ENCODE measurements around the gene LRRC32.
"Not testable (repeated sequence)": the region's sequence is repeated elsewhere in the genome, so short reads cannot be mapped to it uniquely, and the experiment has no call there.

Gene LRRC32

DNA sequence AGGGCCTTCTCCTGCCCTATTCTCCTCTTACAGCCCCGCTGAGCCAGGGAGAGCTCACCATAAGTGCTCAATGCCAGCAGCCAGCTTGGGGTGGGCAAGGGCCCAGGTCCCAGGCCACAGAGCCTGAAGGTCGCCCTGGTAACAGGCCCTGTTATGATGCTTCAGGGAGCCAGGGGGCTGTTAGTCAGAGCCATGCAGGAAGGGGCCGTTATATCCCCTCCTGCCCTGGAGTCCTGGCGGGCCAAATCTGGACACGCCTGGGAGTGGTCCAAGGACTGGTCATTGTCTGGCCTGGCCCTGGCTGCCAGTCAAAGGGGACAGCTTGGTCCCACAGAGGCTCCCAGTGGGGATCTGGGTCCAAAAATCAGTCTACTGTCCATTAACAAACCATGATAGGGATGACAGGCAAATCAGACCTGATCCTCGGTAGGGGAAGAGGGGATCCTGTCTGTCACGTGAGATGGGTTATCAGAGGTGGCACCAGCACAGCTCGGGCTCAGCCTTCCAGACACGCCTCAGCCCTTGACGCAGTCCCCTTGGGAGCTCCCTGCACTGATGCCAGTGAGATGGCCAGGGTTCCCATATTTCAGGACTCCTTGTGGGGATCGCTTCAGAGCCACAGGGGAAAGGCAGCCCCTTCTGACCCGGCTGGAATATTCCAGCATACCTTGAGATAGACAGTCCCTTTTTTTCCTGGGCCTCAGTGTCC is 55.9 kb downstream of the LRRC32 start:
- Mint-ChIP-seq H3K27ac (no peak overlapping the region), H3K4me3 (no peak overlapping the region), H3K27me3 (peaks cover 7 to 30% of the 10 kb centered on the region in 2 donors), H3K9me3 (no peaks in the 10 kb centered on the region), H3K4me1 (ENCODE audit: low read depth in 2 of 2) (no peaks in the 10 kb centered on the region), H3K36me3 (ENCODE audit: insufficient read depth) (no peaks in the 10 kb centered on the region)
- ATAC-seq (replicated peaks), result no peak
- DNase-seq, result no peak

DNA sequence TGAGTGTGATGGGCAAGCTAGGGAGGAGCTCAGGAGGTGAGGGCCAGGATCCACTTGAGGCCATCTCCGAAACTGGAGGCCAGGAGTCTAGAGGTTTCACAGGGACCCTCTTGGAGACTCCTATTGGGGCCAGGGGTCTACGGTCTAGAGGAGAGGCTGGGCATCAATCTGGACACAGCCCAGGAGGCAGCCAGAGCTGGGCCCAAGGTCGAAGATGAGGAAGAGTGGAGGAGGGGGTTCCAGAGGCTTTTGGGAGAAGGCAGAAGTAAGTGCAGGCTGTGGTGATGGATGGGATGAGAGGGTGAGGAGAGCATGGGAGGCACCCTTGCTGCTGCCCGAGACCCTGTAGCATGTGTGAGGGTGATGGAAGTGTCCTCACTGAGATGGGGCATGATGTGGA is 56.6 kb downstream of the LRRC32 start:
- ATAC-seq (replicated peaks), result no peak
- Mint-ChIP-seq H3K4me3 (no peak overlapping the region), H3K9me3 (no peaks in the 10 kb centered on the region), H3K27me3 (peaks cover 7 to 30% of the 10 kb centered on the region in 2 donors), H3K4me1 (ENCODE audit: low read depth in 2 of 2) (no peaks in the 10 kb centered on the region), H3K27ac (no peak overlapping the region), H3K36me3 (ENCODE audit: insufficient read depth) (no peaks in the 10 kb centered on the region)
- DNase-seq, result no peak

DNA sequence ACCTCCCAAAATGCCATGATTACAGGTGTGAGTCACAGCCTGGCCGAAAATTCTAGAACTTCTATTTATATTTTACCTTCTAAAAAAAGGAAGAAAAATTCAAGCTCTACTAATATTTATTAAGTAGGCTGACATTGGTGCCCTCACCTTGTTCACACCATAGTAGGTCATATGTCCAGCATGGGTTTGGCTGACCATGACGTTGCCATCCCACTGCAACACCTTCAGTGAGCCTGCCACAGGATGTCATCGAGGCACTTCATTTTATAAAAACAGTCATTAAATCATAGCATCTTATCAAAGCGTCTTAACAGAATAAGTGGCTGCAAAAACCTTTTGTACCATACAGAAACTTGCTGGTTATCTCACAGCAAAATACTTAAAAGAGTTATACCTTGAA is 58.3 kb downstream of the LRRC32 start:
- no peak overlapping the region for H3K27ac Mint-ChIP-seq
- DNase-seq (no peak), ATAC-seq (replicated peaks) (no peak)
- H3K36me3 Mint-ChIP-seq (ENCODE audit: insufficient read depth), result no peaks in the 10 kb centered on the region
- H3K9me3 Mint-ChIP-seq, result no peaks in the 10 kb centered on the region
- peaks cover 7 to 18% of the 10 kb centered on the region in 2 donors for H3K27me3 Mint-ChIP-seq
- H3K4me1 Mint-ChIP-seq (ENCODE audit: low read depth in 2 of 2), result no peaks in the 10 kb centered on the region
- H3K4me3 Mint-ChIP-seq, result no peak overlapping the region

DNA sequence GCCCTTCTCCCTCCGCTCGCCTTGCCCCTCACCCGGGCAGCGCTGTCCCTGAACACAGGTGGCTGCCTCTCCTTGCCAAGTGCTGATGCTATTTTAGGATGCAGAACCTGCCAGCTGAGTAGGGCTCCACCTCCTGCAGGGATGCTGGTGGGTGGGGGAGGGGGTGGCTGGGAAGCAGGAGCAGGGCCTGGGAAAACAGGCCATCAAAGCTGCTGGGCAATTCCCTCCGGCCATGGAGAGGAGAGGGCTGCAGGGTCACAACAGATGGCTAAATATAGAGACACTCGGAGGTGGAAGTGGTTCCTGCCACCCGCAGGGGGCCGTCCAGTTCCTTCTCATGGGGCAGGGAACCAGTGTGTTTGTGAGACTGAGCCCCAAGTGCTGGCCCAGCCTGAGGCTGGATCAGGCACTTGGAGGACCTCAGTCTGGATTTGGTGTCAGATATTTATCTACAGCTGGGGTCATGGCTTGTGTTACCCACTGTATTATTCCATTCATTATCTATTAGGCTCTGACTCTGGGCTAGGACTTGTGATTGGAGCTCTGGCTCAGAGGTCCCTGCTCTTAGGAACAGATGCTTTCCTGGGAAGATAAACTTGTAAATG is 59.6 kb downstream of the LRRC32 start:
- Mint-ChIP-seq H3K27ac (no peak overlapping the region), H3K27me3 (peaks cover 0 to 6% of the 10 kb centered on the region in 2 donors), H3K4me3 (no peak overlapping the region), H3K4me1 (ENCODE audit: low read depth in 2 of 2) (no peaks in the 10 kb centered on the region), H3K36me3 (ENCODE audit: insufficient read depth) (no peaks in the 10 kb centered on the region), H3K9me3 (no peaks in the 10 kb centered on the region)
- DNase-seq, result no peak
- no peak for ATAC-seq (replicated peaks)

DNA sequence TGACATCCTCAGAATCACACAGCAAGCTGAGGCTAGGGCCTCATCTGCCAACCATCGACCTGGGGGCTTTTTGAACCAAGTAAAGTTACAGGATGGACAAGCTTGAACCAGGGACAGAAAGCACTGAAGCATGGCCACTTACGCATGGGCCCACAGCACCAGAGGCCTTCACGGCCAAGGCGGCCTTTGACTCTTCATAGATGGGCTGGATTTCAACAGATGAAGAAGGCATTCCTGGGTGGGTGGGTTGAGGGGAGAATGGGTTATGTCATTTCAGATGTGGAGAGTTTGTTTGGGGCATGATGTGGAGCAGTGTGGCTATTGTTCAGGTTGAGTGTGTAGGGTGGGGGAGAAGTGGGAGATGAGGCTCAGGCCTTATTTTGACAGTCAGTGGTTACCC is 60.2 kb downstream of the LRRC32 start:
- Mint-ChIP-seq H3K9me3 (no peaks in the 10 kb centered on the region), H3K27ac (no peak overlapping the region), H3K36me3 (ENCODE audit: insufficient read depth) (no peaks in the 10 kb centered on the region), H3K4me1 (ENCODE audit: low read depth in 2 of 2) (no peaks in the 10 kb centered on the region), H3K4me3 (no peak overlapping the region), H3K27me3 (no peaks in the 10 kb centered on the region)
- DNase-seq (no peak), ATAC-seq (replicated peaks) (no peak)

DNA sequence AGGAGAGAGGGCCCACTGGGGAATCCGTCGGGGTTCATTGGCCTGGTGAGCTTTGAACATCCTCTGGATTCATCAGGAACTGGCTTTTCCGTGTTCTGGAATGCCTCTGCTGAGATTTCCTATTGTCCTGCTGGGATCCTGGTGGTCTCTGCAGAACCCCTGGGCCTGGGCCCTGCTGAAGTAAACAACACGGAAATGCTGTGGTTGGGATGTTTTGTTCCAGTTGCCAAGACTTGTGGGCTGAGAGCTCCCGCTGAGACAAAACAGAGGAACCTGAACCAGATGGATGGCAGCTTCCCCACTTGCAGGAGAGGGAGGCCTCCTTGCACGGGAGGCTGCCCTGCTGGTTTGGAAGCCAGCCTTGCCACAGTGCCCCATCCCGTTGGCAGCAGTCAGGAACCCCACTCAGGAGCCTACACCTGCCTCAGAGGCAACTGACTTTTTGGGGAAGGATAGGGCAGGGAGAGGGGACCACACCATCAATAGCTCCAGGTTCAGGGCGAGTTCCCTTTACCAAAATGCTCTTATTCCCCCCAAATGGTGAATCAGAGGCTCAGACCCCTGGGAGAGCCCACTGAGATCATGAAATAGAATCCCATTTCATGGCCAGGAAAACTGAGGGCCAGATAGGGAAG is 60.7 kb downstream of the LRRC32 start:
- no peak overlapping the region for H3K27ac Mint-ChIP-seq
- no peak for ATAC-seq (replicated peaks)
- no peak for DNase-seq
- no peaks in the 10 kb centered on the region for H3K36me3 Mint-ChIP-seq (ENCODE audit: insufficient read depth)
- H3K9me3 Mint-ChIP-seq, result no peaks in the 10 kb centered on the region
- no peak overlapping the region for H3K4me3 Mint-ChIP-seq
- no peaks in the 10 kb centered on the region for H3K27me3 Mint-ChIP-seq
- H3K4me1 Mint-ChIP-seq (ENCODE audit: low read depth in 2 of 2), result no peaks in the 10 kb centered on the region

DNA sequence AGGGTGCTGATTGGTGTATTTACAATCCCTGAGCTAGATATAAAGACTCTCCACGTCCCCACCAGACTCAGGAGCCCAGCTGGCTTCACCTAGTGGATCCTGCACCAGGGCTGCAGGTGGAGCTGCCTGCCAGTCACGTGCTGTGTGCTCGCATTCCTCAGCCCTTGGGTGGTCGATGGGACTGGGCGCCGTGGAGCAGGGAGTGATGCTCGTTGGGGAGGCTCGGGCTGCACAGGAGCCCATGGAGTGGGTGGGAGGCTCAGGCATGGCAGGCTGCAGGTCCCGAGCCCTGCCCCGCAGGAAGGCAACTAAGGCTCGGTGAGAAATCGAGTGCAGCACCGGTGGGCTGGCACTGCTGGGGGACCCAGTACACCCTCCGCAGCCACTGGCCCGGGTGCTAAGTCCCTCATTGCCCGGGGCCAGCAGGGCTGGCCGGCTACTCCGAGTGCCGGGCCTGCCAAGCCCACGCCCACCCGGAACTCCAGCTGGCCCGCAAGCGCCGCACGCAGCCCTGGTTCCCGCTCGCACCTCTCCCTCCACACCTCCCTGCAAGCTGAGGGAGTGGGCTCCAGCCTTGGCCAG is 61.6 kb downstream of the LRRC32 start:
- H3K36me3 Mint-ChIP-seq (ENCODE audit: insufficient read depth); H3K27me3 Mint-ChIP-seq; H3K27ac Mint-ChIP-seq; ATAC-seq (replicated peaks); H3K4me3 Mint-ChIP-seq; H3K9me3 Mint-ChIP-seq; H3K4me1 Mint-ChIP-seq (ENCODE audit: low read depth in 2 of 2); DNase-seq: not testable (repeated sequence)

DNA sequence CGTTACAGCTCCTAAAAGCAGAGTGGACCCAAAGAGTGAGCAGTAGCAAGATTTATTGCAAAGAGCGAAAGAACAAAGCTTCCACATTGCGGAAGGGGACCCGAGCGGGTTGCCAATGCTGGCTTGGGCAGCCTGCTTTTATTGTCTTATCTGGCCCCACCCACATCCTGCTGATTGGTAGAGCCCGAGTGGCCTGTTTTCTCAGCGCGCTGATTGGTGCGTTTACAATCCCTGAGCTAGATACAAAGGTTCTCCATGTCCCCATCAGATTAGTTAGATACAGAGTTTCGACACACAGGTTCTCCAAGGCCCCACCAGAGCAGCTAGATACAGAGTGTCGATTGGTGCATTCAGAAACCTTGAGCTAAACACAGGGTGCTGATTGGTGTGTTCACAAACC is 62.3 kb downstream of the LRRC32 start:
- not testable (repeated sequence) for H3K4me3 Mint-ChIP-seq; H3K27ac Mint-ChIP-seq; ATAC-seq (replicated peaks); H3K36me3 Mint-ChIP-seq (ENCODE audit: insufficient read depth); H3K27me3 Mint-ChIP-seq; DNase-seq; H3K9me3 Mint-ChIP-seq; H3K4me1 Mint-ChIP-seq (ENCODE audit: low read depth in 2 of 2)
